NCI-H82 (cell line): ENCODE data around the gene MTG2.

ENCODE experiments used
- DNase-seq: peaks from one replicate; lab custom pipeline; 2025; lab: John Stamatoyannopoulos, UW

MTG2 gene

GRCh38 chr20:62252342-62252966 lies 69.6 kb downstream of the MTG2 start:
- DNase-seq = no peak
